Right renal cortex interstitium (tissue), 3 donors: ENCODE data around the gene TSPAN15. TPM values are rescaled to one million over a fixed set of nuclear protein-coding genes. Genes with fewer than 3 reads are reported as not detected.
"Not testable (repeated sequence)": the region's sequence is repeated elsewhere in the genome, so short reads cannot be mapped to it uniquely, and the experiment has no call there.

Experiments
- DNase-seq, 3 donors: peaks; one replicate each; pipeline ENCODE4 v3.0.0-alpha.2; 2013; ENCODE audit warnings: low read depth in 3 of 3, low spot score in 2 of 3
- polyA plus RNA-seq, 3 donors: library from polyadenylated mRNA; unstranded; fragments of 120-200 nt; gene quantifications; one replicate each; pipeline ENCODE4 v1.2.1, GENCODE V29; 2013; ENCODE audit not compliant: insufficient read length in 3 of 3

The TSPAN15 gene
- polyA plus RNA-seq, 3 donors: 56.1 to 82.3 (median 67.5) TPM

DNA sequence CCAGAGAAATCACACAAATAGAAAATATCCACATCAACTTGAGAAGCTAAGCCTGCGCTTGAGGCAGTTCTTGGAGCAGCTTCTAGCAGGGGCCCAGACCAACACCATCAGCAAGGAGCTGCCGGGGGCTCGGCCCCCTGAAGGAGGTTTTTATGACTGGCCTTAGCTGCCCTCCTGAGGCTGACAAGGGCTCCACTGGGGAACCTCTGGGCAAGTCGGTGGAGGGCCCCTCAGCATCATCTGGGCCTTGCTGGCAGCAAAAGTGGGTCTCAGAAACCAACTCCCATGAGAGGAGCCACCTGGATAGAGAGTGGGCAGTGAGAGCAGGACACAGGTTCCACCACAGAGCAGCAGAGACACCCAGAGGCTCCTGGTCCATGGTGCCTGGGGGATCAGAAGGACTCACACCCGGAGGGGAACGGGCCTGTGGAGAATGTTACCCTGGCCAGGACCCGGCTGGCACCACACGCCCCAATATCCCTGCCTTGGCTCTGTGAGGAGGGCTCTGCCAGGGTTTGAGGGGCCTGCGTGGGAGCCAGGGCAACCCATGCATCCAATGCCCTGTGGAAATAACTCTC, 66.1 kb downstream of the TSPAN15 start:
- DNase-seq: no peak

DNA sequence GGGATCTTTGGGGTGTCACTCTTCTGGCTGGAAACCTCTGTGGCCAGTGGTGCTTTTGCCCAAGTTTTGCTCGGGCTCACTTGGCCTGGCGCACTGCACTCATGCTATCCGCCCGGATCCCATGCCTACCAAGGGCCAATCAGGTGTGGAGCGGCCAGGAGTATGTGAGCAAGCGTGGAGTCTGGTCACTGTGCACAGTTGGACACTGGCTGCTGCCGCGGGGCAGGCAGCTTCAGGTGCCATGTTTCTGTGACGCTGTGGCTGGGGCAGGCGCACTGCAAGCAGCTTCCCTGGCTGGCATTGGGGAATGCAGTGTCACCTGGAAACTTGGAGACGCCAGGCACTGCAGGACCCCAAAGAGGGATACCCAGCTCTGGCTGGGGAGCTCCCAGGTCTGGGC, 76.7 kb downstream of the TSPAN15 start:
- DNase-seq: no peak

DNA sequence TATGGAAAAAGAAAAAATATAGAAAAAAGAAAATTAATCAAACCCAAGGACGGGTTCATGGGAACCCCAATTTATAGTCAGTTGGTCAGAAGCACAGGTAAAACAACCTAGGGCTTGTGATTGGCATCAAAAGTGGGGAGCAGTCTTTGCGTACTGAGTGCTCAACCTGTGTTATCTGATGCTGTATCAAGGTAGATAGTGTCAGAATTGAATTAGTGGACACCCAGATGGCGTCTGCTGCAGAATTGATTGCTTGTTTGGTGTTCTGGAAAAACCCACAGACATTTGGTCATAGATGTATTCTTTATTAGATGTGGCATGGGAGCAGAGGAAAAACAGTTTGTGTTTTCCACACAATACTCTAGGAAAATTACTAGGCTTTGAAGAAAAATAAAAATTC, 82.4 kb downstream of the TSPAN15 start:
- no peak for DNase-seq

DNA sequence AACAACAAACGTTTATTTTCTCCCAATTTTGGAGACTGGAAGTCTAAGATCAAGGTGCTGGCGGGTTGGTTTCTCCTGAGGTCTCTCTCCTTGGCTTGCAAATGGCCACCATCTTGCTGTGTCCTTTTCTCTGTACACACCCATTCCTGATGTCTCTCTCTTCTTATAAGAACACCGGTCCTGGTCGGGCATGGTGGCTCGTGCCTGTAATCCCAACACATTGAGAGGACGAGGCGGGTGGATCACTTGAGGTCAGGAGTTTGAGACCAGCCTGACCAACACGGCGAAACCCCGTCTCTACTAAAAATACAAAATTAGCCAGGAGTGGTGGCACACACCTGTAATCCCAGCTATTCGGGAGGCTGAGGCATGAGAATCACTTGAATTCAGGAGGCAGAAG, 85.3 kb downstream of the TSPAN15 start:
- DNase-seq: not testable (repeated sequence)

DNA sequence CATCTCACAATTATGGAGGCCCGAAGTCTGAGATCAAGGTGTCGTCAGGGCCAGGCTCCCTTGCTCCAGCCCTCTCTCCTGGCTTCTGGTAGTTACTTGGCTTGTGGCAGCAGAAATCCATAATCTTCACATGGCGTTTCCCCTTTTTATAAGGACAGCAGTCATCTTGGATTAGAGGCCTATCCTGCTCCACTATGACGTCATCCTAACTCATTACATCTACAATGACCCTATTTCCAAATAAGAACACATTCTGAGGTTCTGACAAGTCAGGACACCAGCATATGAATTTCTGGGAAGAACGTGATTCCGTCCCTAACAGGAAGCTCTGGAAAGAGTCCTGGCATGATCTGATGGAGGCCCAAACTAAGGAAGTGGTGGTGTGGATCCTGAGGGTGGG, 86.2 kb downstream of the TSPAN15 start:
- DNase-seq: no peak

DNA sequence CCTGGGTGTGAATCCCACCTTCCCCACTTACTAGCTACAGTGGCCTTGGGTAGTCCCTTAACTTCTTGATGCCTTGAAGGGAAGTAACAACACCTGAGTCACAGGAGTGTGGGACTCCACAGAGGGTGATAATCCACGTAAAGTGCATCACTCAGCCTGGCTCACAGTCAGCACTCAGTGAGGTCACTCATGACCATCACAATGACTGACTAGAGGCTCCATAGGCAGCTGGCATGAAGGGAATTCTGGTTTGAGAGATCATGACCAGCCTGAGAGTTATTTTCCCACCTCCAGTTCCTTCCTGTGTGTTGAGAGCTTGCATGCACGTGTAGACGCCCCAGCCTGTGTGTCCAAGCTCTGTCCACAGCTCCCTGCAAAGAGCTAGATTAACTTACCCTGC, 87.2 kb downstream of the TSPAN15 start:
- no peak for DNase-seq

DNA sequence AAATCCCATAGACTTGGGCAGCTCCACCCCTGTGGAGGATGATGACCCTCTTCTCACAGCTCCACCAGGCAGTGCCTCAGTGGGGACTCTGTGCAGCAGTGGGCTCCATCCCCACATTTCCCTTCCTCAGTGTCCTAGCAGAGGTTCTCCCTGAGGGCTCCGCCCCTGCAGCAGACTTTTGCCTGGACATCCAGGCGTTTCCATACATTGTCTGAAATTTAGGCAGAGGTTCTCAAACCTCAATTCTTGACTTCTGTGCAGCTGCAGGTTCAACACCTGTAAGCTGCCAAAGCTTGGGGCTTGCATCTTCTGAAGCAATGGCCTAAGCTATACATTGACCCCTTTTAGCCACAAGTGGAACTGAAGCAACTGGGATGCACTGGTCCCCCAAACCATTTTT, 90.2 kb downstream of the TSPAN15 start:
- no peak for DNase-seq

DNA sequence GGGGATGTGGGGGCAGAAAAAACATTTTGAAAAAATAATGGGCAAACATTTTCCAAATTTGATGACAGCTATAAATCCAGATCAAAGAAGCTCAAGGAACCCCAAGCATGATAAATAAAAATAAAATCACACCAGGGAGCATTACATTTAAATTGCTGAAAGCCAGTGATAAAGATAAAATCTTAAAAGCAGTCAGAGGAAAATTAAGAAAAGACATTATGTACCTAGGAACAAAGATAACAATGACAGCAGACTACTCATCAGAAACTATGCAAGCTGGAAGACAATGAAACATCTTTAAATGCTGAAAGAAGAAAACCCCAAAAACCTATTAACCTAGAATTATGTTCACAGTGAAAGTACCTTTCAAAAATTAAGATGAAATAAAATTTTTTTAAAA, 98.7 kb downstream of the TSPAN15 start:
- no peak for DNase-seq

DNA sequence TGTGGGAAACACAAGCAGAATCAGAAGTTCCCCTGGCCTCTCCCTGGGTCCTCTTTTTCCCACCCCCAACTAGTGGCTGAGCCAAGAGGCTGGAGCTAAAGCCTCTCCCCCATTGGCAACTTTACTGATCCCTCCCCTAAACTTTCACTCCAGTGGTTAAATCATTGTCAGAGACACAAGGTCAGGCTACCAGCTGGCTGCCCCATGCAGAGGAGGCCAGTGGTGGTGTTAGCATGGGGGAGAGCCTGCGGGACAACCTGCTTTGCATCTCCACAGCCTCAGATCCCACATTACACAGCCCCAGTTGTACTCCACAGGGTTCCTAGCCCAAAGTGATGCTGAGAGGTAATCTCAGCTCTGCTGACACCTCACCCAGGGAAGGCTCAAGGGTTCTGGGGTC, 101.0 kb downstream of the TSPAN15 start:
- no peak for DNase-seq

DNA sequence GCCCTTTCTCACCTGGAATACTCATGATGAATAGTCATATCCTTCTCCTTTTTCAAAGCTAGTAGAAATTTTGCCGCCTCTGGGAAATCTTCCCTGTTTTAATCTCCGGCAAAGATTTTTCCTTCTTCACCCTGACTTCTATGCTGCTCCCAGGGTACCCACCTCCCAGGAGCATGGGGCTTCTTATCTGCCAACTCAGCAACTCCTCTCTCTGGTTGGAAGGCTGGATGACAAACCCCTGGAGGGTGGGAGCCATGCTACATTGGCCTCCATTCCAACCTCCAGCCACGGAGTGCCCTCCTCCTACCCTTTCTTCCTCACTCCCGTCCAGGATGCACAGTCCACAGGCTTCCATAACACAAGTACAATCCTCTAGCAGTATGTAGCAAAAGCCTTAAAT, 102.1 kb downstream of the TSPAN15 start:
- no peak for DNase-seq

DNA sequence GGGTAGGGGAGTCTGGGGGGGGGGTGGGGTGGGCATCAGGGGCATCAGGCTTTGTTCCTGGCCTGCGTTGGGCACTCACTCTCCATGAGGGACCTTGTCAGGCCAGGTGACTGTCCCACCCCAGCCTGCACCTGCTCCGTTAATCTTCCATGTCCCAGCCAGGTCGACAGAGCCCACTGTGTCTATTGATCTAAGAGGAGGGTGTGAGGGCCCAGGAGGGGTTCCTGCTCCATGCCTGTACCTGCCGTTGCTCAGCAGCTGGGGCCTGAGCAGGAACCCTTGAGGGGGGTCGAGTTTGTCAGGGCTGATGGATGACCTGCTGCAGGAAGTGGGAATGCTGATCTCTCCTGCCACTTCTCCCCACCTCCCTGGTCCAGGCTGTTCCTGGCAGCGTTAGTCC, 103.3 kb downstream of the TSPAN15 start:
- no peak for DNase-seq

Other genes with a start within 250 kb of the TSPAN15 start
- gene HKDC1, start 231.1 kb upstream of the TSPAN15 start, polyA plus RNA-seq: 10 to 100 TPM; 15.4 to 16.9 (median 16.7) TPM
- 10 to 100 TPM; 52.4 to 60.9 (median 54.3) TPM for gene HK1, start 173.0 kb upstream of the TSPAN15 start, polyA plus RNA-seq
- gene TACR2, start 34.5 kb upstream of the TSPAN15 start, polyA plus RNA-seq: under 1 TPM; 0.10 to 0.28 (median 0.24) TPM
- not detected for gene NEUROG3, start 122.0 kb downstream of the TSPAN15 start, polyA plus RNA-seq
- gene FAM241B, start 178.8 kb downstream of the TSPAN15 start, polyA plus RNA-seq: 10 to 100 TPM in 1 of 3 donors, 1 to 10 TPM in 2; 9.2 to 11.4 (median 9.7) TPM